ENCODE results near the gene DESI2. TPM values are rescaled to one million over a fixed set of nuclear protein-coding genes. Genes with fewer than 3 reads are reported as not detected.

Gene DESI2
- total RNA-seq, 3 donors from 2014 or later (not counting 1 experiment from before 2014, with no cell fraction given), result 24.1 to 30.5 (median 25.4) TPM

DNA sequence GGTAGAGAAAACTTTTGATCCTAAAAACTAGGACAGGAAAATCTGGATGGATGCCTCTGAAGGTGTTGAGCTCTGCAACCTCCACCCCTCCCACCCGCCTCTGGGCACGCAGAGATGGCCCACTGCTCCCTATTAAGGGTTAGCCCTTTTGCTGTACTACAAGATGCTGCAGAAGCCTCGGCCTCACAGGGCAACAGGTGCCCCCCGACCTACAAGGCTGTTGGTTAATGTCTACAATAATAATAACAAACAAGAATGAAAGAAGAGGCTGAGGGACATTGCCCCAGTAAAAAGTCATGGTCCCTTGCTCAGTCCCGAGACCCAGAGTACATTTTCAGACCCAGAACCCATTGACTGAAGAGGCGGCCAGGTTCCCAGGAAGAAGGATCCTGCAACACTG, 7.5 kb upstream of the DESI2 start:
- no peak for ATAC-seq
- DNase-seq, result no peak
- Histone ChIP-seq H3K9me3 (ENCODE audit: control insufficient read depth, insufficient read depth, low read length) (no peaks in the 10 kb centered on the region), H3K4me3 (ENCODE audit: low read length) (no peak overlapping the region), H3K4me1 (ENCODE audit: control insufficient read depth, insufficient read depth, low read length) (no peaks in the 10 kb centered on the region), H3K36me3 (ENCODE audit: control insufficient read depth, insufficient read depth, low read length) (no peaks in the 10 kb centered on the region), H3K27ac (ENCODE audit: low read length) (no peak overlapping the region), H3K27me3 (ENCODE audit: control insufficient read depth, insufficient read depth, low read length) (no peaks in the 10 kb centered on the region)
- Mint-ChIP-seq H3K27ac (no peak overlapping the region), H3K4me1 (no peaks in the 10 kb centered on the region), H3K9me3 (no peaks in the 10 kb centered on the region), H3K27me3 (ENCODE audit: low read depth in 2 of 2) (peaks cover 17 to 22% of the 10 kb centered on the region in 2 donors), H3K36me3 (no peaks in the 10 kb centered on the region), H3K4me3 (no peak overlapping the region)
- no peak for TF ChIP-seq CTCF (IDR thresholded peaks at IDR 0.05)
- intact Hi-C loops (cut with micrococcal nuclease), result no loop called here
- WGBS (ENCODE audit: insufficient coverage), result 96% methylated on average over 4 of the region's 6 CpGs

DNA sequence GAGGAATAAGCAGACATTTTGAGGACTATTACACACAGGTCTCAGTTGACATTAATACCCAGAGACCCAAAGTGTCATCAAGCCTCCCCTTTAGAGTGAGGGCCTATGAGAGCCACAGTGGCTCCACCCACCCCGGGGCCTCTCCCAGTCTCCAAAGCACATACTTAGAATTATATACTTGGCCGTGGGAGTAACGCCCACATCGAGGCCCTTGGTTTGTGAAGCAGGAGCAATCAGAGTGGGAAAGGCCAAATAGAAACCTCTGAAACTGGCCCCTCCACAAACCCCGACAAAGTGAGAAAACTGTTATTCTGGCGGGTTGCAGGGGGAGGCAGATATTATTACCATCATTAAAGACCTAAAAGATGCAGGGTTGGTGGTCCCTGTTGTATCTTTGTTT, 7.0 kb upstream of the DESI2 start:
- intact Hi-C loops (cut with micrococcal nuclease), result no loop called here
- H3K4me1 Mint-ChIP-seq, result no peaks in the 10 kb centered on the region
- no peaks in the 10 kb centered on the region for H3K4me1 ChIP-seq (ENCODE audit: control insufficient read depth, insufficient read depth, low read length)
- no peaks in the 10 kb centered on the region for H3K27me3 ChIP-seq (ENCODE audit: control insufficient read depth, insufficient read depth, low read length)
- H3K36me3 ChIP-seq (ENCODE audit: control insufficient read depth, insufficient read depth, low read length), result no peaks in the 10 kb centered on the region
- no peaks in the 10 kb centered on the region for H3K36me3 Mint-ChIP-seq
- 75% methylated on average over 4 of the region's 6 CpGs for WGBS (ENCODE audit: insufficient coverage)
- TF ChIP-seq CTCF (IDR thresholded peaks at IDR 0.05), result no peak
- H3K27ac ChIP-seq (ENCODE audit: low read length), result no peak overlapping the region
- no peak overlapping the region for H3K4me3 Mint-ChIP-seq
- DNase-seq (no peak), ATAC-seq (no peak)
- H3K9me3 Mint-ChIP-seq, result no peaks in the 10 kb centered on the region
- H3K27ac Mint-ChIP-seq, result no peak overlapping the region
- H3K27me3 Mint-ChIP-seq (ENCODE audit: low read depth in 2 of 2), result peaks cover 21 to 22% of the 10 kb centered on the region in 2 donors
- no peak overlapping the region for H3K4me3 ChIP-seq (ENCODE audit: low read length)
- no peaks in the 10 kb centered on the region for H3K9me3 ChIP-seq (ENCODE audit: control insufficient read depth, insufficient read depth, low read length)

GRCh38 chr1:244647819-244648218, 5.1 kb upstream of the DESI2 start:
- H3K4me3 ChIP-seq (ENCODE audit: low read length), result no peak overlapping the region
- no peak for DNase-seq
- H3K4me3 Mint-ChIP-seq, result no peak overlapping the region
- no peak overlapping the region for H3K27ac ChIP-seq (ENCODE audit: low read length)
- ATAC-seq, result no peak
- no peaks in the 10 kb centered on the region for H3K36me3 Mint-ChIP-seq
- peaks cover 6 to 10% of the 10 kb centered on the region in 2 donors for H3K27me3 Mint-ChIP-seq (ENCODE audit: low read depth in 2 of 2)
- intact Hi-C loops (cut with micrococcal nuclease), result no loop called here
- H3K9me3 ChIP-seq (ENCODE audit: control insufficient read depth, insufficient read depth, low read length), result no peaks in the 10 kb centered on the region
- peaks cover 6% of the 10 kb centered on the region for H3K4me1 ChIP-seq (ENCODE audit: control insufficient read depth, insufficient read depth, low read length)
- H3K9me3 Mint-ChIP-seq, result no peaks in the 10 kb centered on the region
- 94% methylated on average over 6 of the region's 6 CpGs for WGBS (ENCODE audit: insufficient coverage)
- no peaks in the 10 kb centered on the region for H3K27me3 ChIP-seq (ENCODE audit: control insufficient read depth, insufficient read depth, low read length)
- peaks cover 9% of the 10 kb centered on the region in 2 donors for H3K4me1 Mint-ChIP-seq
- H3K27ac Mint-ChIP-seq, result no peak overlapping the region
- no peaks in the 10 kb centered on the region for H3K36me3 ChIP-seq (ENCODE audit: control insufficient read depth, insufficient read depth, low read length)
- no peak for TF ChIP-seq CTCF (IDR thresholded peaks at IDR 0.05)

DNA sequence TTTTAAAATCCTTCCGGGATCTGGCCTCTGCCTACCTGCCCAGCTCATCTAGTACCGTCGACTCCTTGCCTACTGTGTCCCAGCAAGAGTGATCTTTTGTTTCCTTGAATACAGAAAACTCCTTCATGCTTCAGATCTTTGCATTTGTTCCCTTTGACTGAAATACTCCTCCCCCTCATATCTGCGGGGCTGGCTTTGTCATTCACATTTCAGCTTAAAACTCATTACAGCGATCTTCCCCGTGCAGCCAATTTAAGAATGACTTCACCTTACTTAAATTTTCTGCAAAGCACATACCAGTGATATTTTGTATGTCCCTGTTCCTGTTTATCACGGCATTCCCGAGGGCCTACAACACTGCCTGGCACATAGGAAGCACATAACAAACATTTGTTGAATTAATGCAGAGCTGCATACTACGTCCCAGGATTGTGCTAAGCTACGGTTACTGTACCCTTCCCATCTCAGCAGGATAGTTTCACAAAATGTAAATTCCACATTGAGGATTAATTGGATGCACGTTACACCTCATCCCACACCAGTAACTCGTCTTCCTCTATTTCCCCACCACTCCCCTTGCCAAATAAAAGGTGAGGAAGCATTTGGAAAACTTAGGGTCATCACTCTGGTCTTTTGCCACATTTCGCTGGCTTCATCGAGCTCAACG, 837 bp upstream of the DESI2 start:
- H3K9me3 ChIP-seq (ENCODE audit: control insufficient read depth, insufficient read depth, low read length), result no peaks in the 10 kb centered on the region
- intact Hi-C loops (cut with micrococcal nuclease), result loop anchor here (1.0 to 2.0 kb wide), 5 partner anchors 183 to 1397 kb away; partner anchors contain the start of genes CEP170 and COX20
- H3K27ac ChIP-seq (ENCODE audit: low read length), result peak overlapping the region; percentile 60
- DNase-seq, result no peak
- WGBS (ENCODE audit: insufficient coverage), result 51% methylated on average over 15 of the region's 15 CpGs
- Mint-ChIP-seq H3K27me3 (ENCODE audit: low read depth in 2 of 2) (peaks cover 0 to 4% of the 10 kb centered on the region in 2 donors), H3K36me3 (peaks cover under 1% of the 10 kb centered on the region), H3K4me1 (peaks cover 11 to 14% of the 10 kb centered on the region in 2 donors), H3K27ac (peak overlapping the region in 1 of 2 donors; percentile 75), H3K9me3 (no peaks in the 10 kb centered on the region), H3K4me3 (peak overlapping the region; percentile 77)
- H3K36me3 ChIP-seq (ENCODE audit: control insufficient read depth, insufficient read depth, low read length), result peaks cover 4% of the 10 kb centered on the region
- peak overlapping the region; percentile 44 for H3K4me3 ChIP-seq (ENCODE audit: low read length)
- TF ChIP-seq CTCF (IDR thresholded peaks at IDR 0.05), result no peak
- H3K4me1 ChIP-seq (ENCODE audit: control insufficient read depth, insufficient read depth, low read length), result peaks cover 14% of the 10 kb centered on the region
- ATAC-seq, result no peak
- H3K27me3 ChIP-seq (ENCODE audit: control insufficient read depth, insufficient read depth, low read length), result no peaks in the 10 kb centered on the region
